GM19193 (cell line): Measurements from ENCODE around the gene COL6A2.

Source experiments
- POLR2A ChIP-seq: IDR thresholded peaks from 4 replicates; pipeline ENCODE4 v1.6.1; 2011; ENCODE audit not compliant: insufficient read depth, insufficient read length; ENCODE audit errors: extremely low read depth

COL6A2 gene

DNA sequence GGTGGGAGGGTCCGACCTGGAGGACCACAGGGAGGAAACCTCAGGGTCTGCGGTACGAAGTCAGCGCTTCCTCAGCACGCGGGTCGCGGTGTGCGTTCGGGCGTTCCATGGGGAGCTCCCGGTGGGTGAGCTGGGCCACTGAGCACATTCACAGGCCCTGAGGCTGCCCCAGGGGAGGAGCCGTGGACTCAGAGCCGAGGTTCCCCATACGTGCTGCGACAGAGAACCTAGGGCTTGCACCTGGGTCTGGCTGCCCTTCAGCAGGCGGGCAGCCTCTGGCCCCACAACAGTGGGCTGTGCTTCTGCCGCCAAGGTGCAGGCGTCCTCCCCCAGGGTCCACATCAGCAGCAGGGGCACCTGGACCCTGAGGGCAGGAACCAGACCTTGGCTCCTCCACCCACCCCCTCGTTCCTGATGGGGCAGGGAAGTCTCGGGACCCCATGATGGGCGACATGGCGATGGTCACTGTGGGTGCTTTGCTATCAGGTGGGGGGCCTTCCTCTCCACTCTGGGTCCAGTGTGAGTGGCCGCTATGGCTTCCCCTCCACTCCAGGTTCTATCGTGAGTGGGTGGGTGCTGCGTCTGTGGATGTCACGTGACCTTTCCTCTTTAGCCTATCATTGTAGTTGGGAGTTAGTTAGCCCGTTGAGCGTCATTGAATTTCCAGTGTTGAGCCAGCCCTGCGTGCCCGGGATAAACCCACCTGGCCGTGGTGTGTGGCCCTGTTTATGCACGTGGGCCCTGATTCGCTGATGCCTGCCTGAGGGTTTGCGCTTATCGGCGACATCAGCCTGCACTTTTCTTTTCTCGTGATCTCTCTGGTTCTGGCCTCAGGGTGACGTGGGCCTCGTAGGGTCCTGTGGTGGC is 29.6 kb downstream of the COL6A2 start:
- TF ChIP-seq POLR2A = no peak

GRCh38 chr21:46128106-46128932 is 30.4 kb downstream of the COL6A2 start:
- TF ChIP-seq POLR2A = no peak

DNA sequence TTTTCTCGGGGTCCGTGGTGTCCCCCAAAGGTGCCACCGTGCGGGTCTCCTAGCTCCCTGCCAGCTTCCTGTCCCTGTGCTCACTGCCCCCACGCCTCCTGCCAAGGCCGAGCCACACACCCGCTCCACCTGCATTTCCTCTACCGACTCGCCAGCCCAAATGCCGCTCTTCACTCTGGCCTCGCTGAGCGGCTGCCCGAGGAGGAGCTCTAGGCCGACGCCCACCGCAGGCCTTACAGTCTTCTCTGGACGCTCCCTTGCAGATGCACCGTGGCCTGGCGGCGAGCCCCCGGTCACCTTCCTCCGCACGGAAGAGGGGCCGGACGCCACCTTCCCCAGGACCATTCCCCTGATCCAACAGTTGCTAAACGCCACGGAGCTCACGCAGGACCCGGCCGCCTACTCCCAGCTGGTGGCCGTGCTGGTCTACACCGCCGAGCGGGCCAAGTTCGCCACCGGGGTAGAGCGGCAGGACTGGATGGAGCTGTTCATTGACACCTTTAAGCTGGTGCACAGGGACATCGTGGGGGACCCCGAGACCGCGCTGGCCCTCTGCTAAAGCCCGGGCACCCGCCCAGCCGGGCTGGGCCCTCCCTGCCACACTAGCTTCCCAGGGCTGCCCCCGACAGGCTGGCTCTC is 31.1 kb downstream of the COL6A2 start:
- TF ChIP-seq POLR2A = no peak

DNA sequence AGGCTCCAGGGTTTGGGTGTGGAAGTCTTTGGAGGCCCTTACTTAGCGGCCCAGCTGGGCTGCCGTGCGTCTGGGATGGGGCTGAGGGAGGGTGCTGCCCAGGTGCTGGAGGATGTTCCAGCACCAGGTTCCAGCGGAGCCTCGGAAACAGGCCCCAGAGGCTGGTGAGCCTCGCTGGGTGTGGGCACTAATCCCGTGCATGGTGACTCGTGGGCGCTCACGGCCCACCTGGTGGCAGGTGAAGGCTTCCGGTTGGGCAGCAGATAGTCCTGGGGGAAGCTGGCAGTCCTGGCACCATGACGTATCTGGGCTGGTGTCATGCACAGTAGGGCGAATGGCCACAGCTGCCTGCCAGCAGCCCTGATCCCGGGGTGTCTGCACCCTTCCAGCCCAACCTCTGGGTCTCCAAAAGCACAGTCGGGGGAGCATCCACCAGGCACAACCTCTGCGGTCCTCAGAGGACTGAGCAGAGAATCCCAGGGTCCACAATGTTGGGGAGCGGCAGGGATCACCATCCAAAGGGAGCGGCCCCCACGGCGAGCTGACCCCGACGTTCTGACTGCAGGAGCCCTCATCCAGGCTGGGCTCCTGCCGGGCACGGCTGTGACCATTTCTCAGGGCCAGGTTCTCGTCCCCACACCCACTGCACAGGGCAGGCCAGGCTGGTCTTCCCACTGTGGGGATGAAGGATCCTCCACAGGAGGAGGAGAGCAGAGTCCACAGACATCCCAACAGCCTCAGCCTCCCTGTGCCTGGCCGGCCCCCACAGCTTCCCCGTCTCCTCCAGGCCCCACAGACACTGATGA is 32.1 kb downstream of the COL6A2 start:
- no peak for TF ChIP-seq POLR2A

DNA sequence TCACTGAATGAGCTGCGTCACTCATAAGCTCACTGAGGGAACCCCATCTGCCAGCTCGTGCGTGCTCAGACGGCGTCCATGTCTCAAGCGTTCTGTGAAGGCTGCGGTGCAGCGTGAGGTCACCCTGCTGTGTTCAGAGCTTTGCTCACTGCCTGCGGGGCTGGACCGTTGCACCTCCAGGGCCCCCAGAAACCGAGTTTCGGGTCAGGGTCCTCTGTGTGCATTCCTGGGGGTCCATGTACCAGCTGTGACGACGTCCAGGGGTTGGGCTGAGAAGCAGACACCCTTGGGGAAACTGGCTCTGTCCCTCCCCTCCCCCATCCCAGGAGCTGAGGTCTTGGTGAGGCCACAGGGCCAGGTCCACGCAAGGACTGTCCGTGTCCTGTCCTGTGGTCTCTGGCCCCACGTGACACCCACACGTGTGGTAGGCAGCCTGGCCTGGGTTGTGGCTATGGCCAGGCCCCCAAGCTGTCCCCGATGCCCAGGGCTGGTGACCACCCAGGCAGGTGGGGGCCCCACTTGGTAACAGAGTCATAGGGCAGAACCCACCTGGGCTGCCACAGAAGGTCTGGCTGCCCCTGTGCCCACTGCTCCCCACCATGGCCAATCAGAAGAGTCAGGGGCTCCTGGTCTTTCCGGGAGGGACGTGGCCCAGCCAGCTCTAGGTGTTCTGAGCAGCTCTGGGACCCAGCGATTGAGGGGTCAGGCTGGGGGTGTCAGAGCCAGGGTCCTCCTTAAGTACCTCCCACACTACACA is 33.1 kb downstream of the COL6A2 start:
- no peak for TF ChIP-seq POLR2A

DNA sequence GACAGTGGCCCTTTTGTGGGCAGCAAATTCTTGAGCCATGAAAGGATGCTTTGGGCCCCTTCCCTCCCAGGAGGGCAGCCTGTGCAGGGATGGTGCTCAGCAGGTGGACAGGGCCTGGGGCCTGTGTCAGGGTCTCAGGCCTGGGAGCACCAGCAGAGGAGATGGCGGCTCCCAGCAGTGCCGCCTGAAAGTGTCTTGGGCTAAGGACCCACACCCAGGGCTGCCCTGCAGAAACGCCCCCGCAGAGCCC is 33.6 kb downstream of the COL6A2 start:
- TF ChIP-seq POLR2A = no peak

- no peak for TF ChIP-seq POLR2A
Measured at GRCh38 chr21:46131838-46132651, 34.1 kb downstream of the COL6A2 start.

DNA sequence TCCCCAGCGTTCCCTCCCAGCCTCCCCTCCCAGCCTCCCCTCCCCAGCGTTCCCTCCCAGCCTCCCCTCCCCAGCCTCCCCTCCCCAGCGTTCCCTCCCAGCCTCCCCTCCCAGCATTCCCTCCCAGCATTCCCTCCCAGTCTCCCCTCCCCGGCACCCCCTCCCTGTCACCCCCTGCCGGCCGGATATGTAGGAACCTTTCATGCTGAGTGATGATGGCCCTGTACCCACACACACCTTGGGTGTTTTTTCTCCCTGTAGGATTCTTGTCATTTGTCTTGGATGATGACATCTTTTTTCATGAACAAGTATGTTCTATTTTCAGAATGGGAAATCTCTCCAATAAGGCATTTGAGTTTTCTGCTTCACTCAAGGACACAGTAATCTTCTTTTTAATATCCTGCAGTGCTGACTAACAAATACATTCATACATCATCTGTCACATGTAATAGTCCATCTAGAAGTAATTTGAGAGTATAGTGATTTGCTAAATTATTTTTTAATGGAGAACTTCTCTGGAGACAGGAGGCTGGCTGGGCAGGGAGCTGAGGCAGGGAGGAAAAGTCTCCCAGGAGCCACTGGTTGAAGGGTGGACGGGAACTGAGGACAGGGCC is 38.0 kb downstream of the COL6A2 start:
- TF ChIP-seq POLR2A = no peak

GRCh38 chr21:46136739-46137349 is 38.9 kb downstream of the COL6A2 start:
- TF ChIP-seq POLR2A = no peak

DNA sequence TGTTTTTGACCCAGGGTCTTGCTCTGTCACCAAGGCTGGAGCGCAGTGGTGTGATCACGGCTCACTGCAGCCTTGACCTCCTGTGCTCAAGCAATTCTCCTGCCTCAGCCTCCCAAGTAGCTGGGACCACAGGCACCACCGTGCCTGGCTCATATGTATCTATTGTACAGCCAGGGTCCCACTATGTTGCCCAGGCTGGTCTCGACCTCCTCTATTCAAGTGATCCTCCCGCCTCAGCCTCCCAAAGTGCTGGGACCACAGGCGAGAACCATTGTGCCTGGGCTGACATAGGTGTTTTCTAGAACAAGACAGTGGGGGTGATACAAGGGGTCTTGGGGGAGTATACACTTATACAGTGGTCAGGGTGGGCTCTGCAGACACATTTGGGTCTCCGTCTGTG is 40.0 kb downstream of the COL6A2 start:
- no peak for TF ChIP-seq POLR2A

DNA sequence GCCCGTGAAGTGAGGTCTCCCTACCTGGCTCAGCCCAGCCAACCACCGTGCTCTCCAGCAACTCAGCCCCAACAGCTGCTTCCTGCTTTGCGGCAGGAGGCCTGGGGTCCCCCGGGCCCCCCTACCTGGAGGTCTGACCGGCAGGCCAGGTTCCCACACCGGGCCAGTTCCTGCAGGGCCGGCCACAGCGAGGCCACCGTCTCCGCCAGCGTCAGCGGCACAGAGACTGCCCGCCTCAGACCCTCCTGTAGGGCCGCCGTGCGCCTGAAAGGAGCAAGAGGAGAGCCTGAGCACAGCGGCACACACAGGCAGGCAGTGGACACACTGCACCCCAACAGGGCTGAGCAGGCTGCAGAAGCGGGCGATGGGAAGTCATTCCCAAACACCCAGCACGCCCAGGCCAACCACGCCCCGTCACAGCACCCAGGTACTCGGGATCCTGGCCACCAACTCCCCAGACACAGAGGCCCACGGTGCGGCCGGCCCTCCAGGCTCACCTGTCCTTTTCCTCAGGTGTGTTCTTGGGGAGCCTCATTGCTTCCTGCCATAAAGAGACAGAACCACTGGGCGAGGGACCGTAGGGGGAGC is 40.6 kb downstream of the COL6A2 start:
- no peak for TF ChIP-seq POLR2A

DNA sequence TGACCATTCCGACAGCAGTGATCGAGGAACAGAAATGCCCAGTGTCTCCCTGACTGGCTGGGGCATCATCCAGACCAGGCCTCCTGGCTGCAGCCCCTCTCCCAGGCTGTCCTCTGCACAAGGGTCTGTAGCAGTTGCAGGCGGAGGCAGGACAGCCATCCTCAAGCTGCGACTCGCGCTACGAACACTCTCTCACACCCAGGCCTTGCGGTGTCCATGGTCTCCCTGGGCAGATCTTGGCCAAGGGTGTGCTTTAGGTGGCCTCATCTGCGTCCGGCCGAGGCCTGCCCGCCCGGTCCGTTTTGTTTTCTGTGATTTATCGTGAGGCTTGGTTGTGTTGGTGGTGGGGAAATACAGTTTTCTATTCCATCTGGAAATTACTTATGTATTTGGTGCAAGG is 41.8 kb downstream of the COL6A2 start:
- no peak for TF ChIP-seq POLR2A
